Natural killer cell treated with Interleukin-12 subunit alpha and Interleukin-12 subunit beta and Interleukin-15 and Interleukin-18, amount 100 ng/mL, for 72 hours (primary cell): Measurements from ENCODE around the gene AP3S1. TPM values are rescaled to one million over a fixed set of nuclear protein-coding genes. Genes with fewer than 3 reads are reported as not detected.
"Not testable (repeated sequence)": the region's sequence is repeated elsewhere in the genome, so short reads cannot be mapped to it uniquely, and the experiment has no call there.

Experiments used
- ATAC-seq, 2 donors: fragments of 150-1000 bp; cut with Tn5 transposase in 1 of 2; sonication (Bioruptor Pico), chemical (Tn5 transposase) in 1 of 2; 2 replicates each; pipeline ENCODE4 v1.10.0; 2021
- DNase-seq: peaks from one replicate; pipeline ENCODE4 v3.0.0; 2022; ENCODE audit warnings: low spot score
- H3K27ac Mint-ChIP-seq, 2 donors: 1 replicate in 1 of 2; 2 replicates in 1 of 2; pipeline ENCODE4 v1.8.0; 2022; ENCODE audit warnings: mixed read lengths in 2 of 2, mild to moderate bottlenecking in 1 of 2, moderate library complexity in 1 of 2
- H3K27me3 Mint-ChIP-seq, 2 donors: 1 replicate in 1 of 2; 2 replicates in 1 of 2; pipeline ENCODE4 v1.8.0; 2022; ENCODE audit warnings: mixed read lengths in 2 of 2
- H3K36me3 Mint-ChIP-seq: one replicate; pipeline ENCODE4 v1.8.0; 2022; ENCODE audit warnings: mixed read lengths
- H3K4me1 Mint-ChIP-seq, 2 donors: 1 replicate in 1 of 2; 2 replicates in 1 of 2; pipeline ENCODE4 v1.8.0; 2022; ENCODE audit warnings: low read depth in 2 of 2, mixed read lengths in 2 of 2, mild to moderate bottlenecking in 1 of 2
- H3K4me3 Mint-ChIP-seq: one replicate; pipeline ENCODE4 v1.8.0; 2022; ENCODE audit warnings: mixed read lengths
- H3K9me3 Mint-ChIP-seq: 2 replicates; pipeline ENCODE4 v1.8.0; 2022; ENCODE audit warnings: mixed read lengths
- total RNA-seq, 2 donors: library from RNA; stranded (reverse); gene quantifications; one replicate each; pipeline ENCODE4 v1.2.3, GENCODE V29; 2022

The AP3S1 gene
- 10 to 100 TPM; 35.8 to 56.4 TPM for total RNA-seq

DNA sequence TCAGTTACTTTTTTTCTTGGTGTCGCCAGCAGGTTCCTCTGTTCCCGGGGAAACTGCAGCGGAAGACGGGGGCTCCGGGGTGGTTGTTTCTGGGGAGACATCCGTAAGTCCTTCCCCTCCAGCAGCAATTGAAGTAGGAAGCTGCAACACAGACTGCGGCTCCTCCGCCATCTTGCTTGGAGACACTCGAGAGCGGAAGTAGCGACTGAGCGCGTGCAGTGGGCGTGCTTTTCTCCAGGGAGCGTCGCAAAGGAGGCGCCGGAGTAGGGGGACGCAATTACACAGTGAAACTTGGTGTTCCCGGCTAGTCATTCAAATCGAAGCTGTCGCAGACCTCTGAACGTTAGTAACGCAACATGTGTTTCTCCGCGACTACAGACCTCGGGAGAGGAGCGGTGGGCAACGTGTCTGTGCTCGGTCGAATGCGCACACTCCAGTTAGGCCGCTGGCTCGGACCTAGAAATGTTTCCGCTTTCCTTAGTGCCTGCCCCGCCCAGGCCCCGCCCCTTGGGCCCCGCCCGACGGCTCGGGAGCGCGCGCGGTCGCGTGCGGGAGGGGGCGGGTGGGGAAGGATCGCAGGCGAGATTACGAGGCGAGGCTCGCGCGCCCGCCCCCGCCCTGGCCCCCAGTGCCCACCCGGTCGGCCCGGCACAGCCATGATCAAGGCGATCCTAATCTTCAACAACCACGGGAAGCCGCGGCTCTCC is at the start of gene AP3S1, which contains the start of gene ATG12:
Gene AP3S1 (plus strand): TSS at position 554 of the 707 bp plus-strand sequence. CDS start 103 bp downstream, at position 657.
Gene ATG12 (minus strand): TSS at position 184 of the 707 bp plus-strand sequence. CDS start 13 bp downstream, at position 171.
- Mint-ChIP-seq H3K4me3 (peak within 1 kb of the TSS; percentile 94), H3K4me1 (peaks cover 40 to 49% of the 10 kb centered on the region in 2 donors), H3K9me3 (no peaks in the 10 kb centered on the region), H3K36me3 (peaks cover 9% of the 10 kb centered on the region), H3K27me3 (no peaks in the 10 kb centered on the region), H3K27ac (peak within 1 kb of the TSS; percentile 90 to 99)
- peak; percentile 92 for DNase-seq
- peak; percentile 93 for ATAC-seq

DNA sequence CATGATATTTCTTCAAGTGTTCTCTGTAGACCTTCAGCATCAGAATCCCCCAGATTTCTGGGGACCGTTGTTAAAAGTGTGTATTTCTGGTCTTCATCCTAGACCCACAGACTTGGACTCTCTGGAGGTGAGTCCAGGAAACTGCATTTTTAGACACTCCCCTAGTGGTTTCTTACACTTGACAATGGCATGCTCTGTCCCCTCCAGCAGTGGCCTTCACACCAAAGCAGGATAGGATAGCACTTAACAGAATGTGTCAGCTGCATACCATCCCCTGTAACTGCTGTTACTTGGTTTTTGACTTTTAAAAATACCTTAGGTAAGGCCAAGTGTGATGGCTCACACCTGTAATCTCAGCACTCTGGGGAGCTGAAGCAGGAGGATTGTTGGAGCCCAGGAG is 46.0 kb upstream of the AP3S1 start:
- H3K27ac Mint-ChIP-seq, result no peak overlapping the region
- DNase-seq (no peak), ATAC-seq (no peak)
- H3K9me3 Mint-ChIP-seq, result no peaks in the 10 kb centered on the region
- H3K27me3 Mint-ChIP-seq, result peaks cover 19 to 22% of the 10 kb centered on the region in 2 donors
- no peaks in the 10 kb centered on the region for H3K4me1 Mint-ChIP-seq
- no peaks in the 10 kb centered on the region for H3K36me3 Mint-ChIP-seq
- no peak overlapping the region for H3K4me3 Mint-ChIP-seq

DNA sequence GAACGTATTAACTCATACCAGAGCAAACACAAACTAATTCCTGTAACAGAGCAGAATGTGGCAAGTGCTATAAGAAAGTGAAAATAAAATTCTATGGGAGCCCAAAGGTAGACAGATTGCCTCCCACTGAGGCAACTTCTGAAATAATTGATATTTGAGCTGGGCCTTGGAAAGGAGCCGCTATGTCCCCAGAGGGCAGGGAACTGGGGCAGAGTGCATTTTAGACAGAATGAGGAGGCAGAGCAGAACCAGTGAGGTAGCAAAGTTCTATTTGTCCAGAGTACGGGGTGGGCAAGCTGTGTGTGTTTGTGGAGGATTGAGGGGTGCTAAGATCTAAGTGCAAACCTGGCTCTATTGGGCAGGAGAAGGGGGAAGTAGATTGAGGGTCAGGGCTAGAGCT is 45.1 kb upstream of the AP3S1 start:
- Mint-ChIP-seq H3K9me3 (no peaks in the 10 kb centered on the region), H3K36me3 (no peaks in the 10 kb centered on the region), H3K4me3 (no peak overlapping the region), H3K27me3 (peaks cover 12 to 16% of the 10 kb centered on the region in 2 donors), H3K4me1 (no peaks in the 10 kb centered on the region), H3K27ac (no peak overlapping the region)
- DNase-seq (no peak), ATAC-seq (no peak)

DNA sequence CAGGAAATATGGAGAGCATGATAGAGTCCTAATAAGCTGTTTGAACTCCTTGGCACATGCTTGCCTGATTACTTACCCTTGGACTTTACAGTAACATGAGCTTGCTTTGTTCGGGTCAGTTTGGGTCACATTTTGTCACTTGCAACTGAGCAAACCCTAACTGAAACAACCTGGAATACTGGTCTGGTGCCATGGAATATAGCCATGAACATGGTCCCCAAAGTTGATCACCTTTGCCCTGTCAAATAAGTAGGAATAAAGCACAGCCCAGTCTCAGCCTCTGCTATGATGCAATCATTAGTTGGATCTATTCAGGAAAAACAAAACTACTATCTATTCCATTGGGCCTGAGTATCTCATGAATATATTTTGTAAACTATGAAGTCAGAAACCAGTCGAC is 43.5 kb upstream of the AP3S1 start:
- H3K36me3 Mint-ChIP-seq, result no peaks in the 10 kb centered on the region

DNA sequence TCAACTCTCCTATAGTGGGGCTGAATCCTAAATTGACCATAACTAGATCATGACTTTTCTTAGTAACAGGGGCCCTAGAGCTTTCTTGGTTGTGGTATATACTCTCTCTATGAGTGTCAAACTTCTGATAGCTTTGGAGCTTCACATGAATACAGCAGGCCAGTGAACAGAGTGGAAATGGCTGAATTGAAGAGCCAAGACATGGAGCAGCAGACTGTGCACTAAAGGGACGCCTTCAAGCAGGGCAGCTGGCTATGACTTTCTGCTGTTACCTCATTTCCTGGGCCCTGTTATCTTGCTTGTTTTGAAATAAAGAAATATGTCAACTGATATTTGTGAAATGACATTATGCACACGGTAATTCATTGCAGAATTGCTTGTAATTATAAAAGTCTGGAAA is 41.6 kb upstream of the AP3S1 start:
- no peak for DNase-seq
- Mint-ChIP-seq H3K4me1 (no peaks in the 10 kb centered on the region), H3K27me3 (peaks cover 11 to 19% of the 10 kb centered on the region in 2 donors), H3K9me3 (no peaks in the 10 kb centered on the region), H3K36me3 (no peaks in the 10 kb centered on the region), H3K27ac (no peak overlapping the region), H3K4me3 (no peak overlapping the region)
- no peak for ATAC-seq

More for the DNA sequence above, 43.5 kb upstream of the AP3S1 start:
- Mint-ChIP-seq H3K9me3 (no peaks in the 10 kb centered on the region), H3K4me3 (no peak overlapping the region), H3K27me3 (peaks cover 13 to 16% of the 10 kb centered on the region in 2 donors), H3K27ac (no peak overlapping the region), H3K4me1 (no peaks in the 10 kb centered on the region)
- ATAC-seq, result no peak
- DNase-seq, result no peak

DNA sequence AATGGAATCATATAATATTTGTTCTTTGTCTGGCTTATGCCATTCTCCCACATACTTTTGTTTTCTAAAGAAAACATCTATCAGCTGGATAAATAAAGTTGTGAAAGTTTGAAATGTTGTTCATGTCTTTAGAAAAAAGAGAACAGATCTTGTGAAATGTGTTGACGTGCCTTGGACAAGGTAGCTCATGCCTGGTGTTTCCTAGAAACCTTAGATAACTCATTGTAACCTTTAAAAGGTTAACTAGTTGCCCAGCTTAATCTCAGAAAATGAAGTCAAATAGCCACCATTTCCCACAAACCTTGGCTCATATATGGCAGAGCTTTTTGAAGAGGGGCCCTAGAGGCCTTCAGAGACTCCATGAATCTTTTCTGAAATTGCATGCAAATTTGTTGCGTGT is 40.6 kb upstream of the AP3S1 start:
- DNase-seq, result no peak

DNA sequence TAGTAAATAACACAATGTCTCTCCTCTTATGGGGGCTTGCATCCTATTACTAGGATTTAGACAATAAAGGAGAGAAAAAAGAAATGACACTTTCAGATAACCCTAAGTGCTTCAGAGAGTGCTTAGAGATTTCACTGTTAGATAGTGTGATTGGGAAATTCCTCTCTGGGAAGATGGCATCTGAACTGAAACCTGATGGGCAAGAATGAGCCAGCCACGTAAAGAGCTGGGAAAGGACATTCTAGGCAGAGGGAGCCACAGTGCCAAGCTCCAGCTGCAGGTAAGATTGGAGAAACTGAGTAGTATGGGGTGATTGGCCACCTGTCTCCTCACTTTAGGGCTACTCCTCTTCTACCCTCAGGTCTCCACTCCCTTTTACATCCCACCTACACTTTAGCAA is 39.8 kb upstream of the AP3S1 start:
- no peaks in the 10 kb centered on the region for H3K4me1 Mint-ChIP-seq
- peaks cover 9 to 29% of the 10 kb centered on the region in 2 donors for H3K27me3 Mint-ChIP-seq
- no peaks in the 10 kb centered on the region for H3K9me3 Mint-ChIP-seq
- DNase-seq, result no peak
- H3K27ac Mint-ChIP-seq, result no peak overlapping the region
- no peak for ATAC-seq
- no peaks in the 10 kb centered on the region for H3K36me3 Mint-ChIP-seq
- H3K4me3 Mint-ChIP-seq, result no peak overlapping the region

More for the DNA sequence above, 40.6 kb upstream of the AP3S1 start:
- Mint-ChIP-seq H3K9me3 (no peaks in the 10 kb centered on the region), H3K4me1 (no peaks in the 10 kb centered on the region), H3K4me3 (no peak overlapping the region), H3K36me3 (no peaks in the 10 kb centered on the region), H3K27me3 (peaks cover 13 to 25% of the 10 kb centered on the region in 2 donors), H3K27ac (no peak overlapping the region)
- ATAC-seq, result no peak

DNA sequence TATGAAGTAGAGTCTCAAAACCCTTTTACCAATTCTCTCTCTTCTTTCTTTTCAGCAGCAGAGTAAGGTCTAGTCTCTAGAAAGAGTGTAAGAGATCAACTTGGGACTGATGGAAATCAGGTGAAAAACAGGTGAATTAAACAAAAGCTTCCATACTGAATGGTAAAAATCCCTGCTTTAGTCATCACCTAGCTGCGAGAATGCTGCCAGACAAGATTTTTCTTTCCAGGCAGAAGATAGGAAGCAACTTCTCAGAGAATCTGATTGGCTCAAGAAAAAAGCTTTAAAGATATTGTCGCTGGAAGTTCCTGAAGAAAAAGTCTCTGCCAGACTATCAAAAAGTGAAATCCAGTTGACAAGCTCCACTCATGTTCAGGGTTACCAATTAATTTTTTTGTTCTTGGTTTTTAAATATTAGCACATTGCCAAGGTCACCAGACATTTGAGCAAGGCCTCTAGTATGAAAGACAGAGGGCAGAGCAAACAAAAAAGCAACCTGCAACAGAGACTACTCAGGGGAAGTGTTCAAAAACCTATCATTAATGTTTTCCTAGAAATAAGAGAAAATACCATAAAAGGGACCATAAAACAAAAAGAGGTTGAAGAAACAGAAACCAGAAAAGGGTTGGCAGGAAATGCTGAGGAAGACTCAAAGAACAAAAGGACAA is 34.6 kb upstream of the AP3S1 start:
- Mint-ChIP-seq H3K27ac (no peak overlapping the region), H3K4me3 (peak overlapping the region; percentile 15), H3K9me3 (no peaks in the 10 kb centered on the region), H3K36me3 (no peaks in the 10 kb centered on the region), H3K27me3 (peaks cover 28 to 46% of the 10 kb centered on the region in 2 donors), H3K4me1 (peaks cover 0 to 4% of the 10 kb centered on the region in 2 donors)
- DNase-seq (no peak), ATAC-seq (no peak)

DNA sequence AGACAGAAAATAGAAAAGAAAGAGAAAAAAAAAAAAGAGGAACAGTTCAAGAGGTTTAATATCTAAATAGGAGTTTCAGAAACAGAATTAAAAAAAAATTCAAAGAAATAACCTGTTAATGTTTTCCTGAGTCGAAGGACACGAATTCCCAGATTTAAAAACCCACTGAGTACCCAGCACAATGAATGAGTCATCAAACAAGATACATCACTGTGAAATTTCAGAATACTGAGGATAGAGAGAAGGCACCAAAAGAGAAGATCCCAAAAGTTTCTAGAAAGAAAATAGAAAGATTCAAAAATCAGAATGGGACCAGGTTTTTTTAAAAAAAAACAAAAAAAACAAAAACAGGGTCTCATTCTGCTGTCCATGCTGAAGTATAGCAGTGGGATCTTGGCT is 34.1 kb upstream of the AP3S1 start:
- H3K36me3 Mint-ChIP-seq, result no peaks in the 10 kb centered on the region
- DNase-seq (no peak), ATAC-seq (no peak)
- H3K4me3 Mint-ChIP-seq, result peak overlapping the region; percentile 15
- no peak overlapping the region for H3K27ac Mint-ChIP-seq
- H3K9me3 Mint-ChIP-seq, result no peaks in the 10 kb centered on the region
- H3K27me3 Mint-ChIP-seq, result peaks cover 26 to 40% of the 10 kb centered on the region in 2 donors
- peaks cover 0 to 4% of the 10 kb centered on the region in 2 donors for H3K4me1 Mint-ChIP-seq

DNA sequence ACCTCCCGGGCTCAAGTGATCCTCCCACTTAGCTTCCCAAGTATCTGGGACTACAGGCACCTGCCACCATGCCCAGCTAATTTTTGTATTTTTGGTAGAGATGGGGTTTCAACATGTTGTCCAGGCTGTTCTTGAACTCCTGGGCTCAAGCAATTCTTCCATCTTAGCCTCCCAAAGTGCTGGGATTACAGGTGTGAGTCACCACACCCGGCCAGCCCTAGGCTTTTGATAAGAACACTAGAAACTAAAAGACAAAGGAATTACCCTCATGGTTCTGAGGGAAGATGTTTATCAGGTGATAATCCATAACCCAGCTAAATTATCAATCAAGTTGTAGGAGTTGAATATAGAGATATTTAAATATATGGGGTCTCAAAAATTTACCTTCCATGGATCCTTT is 33.7 kb upstream of the AP3S1 start:
- not testable (repeated sequence) for ATAC-seq, H3K4me1 Mint-ChIP-seq, H3K27ac Mint-ChIP-seq, DNase-seq, H3K9me3 Mint-ChIP-seq, H3K36me3 Mint-ChIP-seq, H3K4me3 Mint-ChIP-seq
- H3K27me3 Mint-ChIP-seq, result peaks cover 26 to 40% of the 10 kb centered on the region in 2 donors

DNA sequence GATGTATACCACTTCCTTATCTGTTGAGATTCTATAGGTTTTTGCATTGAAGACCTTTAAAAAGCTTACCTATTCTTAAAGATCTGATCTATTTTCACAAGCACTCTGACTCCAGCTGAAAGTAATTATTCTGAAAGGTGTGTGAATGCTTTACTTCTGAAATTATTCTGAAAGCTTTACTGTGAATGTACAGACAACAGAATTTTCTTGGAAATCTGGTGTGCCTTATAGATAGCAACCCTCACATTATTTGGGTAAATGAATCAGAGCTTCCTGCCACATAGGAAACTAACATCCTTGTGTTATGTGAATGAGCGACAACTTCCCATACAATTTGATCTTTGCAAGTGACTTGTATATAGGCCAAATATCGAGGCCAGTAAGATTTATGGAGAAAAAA is 31.8 kb upstream of the AP3S1 start:
- no peaks in the 10 kb centered on the region for H3K9me3 Mint-ChIP-seq
- H3K4me3 Mint-ChIP-seq, result no peak overlapping the region
- no peak overlapping the region for H3K27ac Mint-ChIP-seq
- H3K27me3 Mint-ChIP-seq, result peaks cover 36 to 52% of the 10 kb centered on the region in 2 donors
- H3K4me1 Mint-ChIP-seq, result peaks cover 4 to 10% of the 10 kb centered on the region in 2 donors
- DNase-seq, result no peak
- H3K36me3 Mint-ChIP-seq, result peaks cover under 1% of the 10 kb centered on the region
- ATAC-seq, result peak in 1 of 2 donors; percentile 69

DNA sequence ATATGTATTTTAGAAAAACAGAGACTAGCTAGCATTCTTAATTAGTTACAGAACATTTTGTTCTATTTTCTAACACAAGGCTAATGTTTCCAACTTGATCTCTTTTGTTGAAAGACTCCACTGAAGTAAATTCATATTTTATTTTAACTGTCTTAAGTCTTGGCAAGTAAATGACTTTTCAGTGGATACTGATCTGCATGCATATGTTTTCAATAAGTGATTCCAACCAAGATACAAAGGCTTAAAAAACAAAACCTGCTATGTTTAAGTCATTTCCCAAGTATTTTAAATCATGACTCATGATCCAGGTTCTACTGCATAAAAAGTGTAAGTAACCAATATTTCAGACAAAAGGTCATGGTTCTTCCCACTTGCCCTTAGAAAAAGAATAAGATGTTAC is 31.0 kb upstream of the AP3S1 start:
- Mint-ChIP-seq H3K4me1 (peaks cover 6 to 16% of the 10 kb centered on the region in 2 donors), H3K36me3 (peaks cover 5% of the 10 kb centered on the region), H3K4me3 (no peak overlapping the region), H3K9me3 (no peaks in the 10 kb centered on the region), H3K27me3 (peaks cover 40 to 55% of the 10 kb centered on the region in 2 donors), H3K27ac (no peak overlapping the region)
- DNase-seq (no peak), ATAC-seq (no peak)

DNA sequence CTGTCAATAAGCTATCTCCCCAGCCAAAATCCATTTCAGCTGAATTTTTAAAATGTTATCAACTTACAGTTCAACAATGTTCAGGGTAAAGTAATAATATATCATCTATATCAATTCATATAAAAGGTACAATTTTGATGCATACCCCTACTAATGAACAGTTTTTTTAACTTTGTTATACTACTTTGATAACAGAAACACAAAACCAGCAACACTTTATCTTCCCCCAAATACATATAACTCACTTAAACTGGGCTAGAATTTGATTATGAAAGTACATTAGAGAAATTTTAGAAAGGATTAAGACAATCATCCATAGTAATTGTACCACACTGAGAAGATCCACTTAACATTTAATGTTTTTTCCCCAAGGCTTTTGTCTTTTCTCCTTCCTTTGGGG is 30.3 kb upstream of the AP3S1 start:
- no peak for DNase-seq
- Mint-ChIP-seq H3K27me3 (peaks cover 43 to 55% of the 10 kb centered on the region in 2 donors), H3K4me3 (no peak overlapping the region), H3K27ac (no peak overlapping the region), H3K36me3 (peaks cover 5% of the 10 kb centered on the region), H3K4me1 (peaks cover 9 to 16% of the 10 kb centered on the region in 2 donors), H3K9me3 (no peaks in the 10 kb centered on the region)
- ATAC-seq, result no peak

DNA sequence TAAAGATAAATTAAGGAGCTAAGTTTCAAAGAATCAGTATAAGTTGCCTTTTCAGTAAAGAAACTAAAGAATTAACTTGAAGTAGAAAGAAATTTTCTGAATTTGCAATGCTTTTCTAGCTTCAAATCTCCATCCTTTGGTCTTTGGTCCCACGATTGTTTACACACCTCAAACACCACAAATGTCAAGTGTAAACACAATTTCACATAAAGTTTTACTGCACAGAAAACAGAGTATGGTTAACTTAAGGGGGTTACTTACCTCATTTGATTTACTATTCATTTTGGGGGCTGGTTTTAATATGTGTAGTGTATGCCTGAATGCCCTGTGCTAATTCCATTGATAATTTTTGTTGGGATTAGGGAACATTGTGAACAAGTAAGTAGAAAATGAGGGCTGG is 29.4 kb upstream of the AP3S1 start:
- H3K36me3 Mint-ChIP-seq, result peaks cover 5% of the 10 kb centered on the region
- H3K4me3 Mint-ChIP-seq, result no peak overlapping the region
- ATAC-seq, result no peak
- H3K27me3 Mint-ChIP-seq, result peaks cover 46 to 58% of the 10 kb centered on the region in 2 donors
- no peak overlapping the region for H3K27ac Mint-ChIP-seq
- H3K4me1 Mint-ChIP-seq, result peaks cover 9 to 13% of the 10 kb centered on the region in 2 donors
- no peaks in the 10 kb centered on the region for H3K9me3 Mint-ChIP-seq
- DNase-seq, result no peak
